Measurements from ENCODE around the gene ACTN3.

The ACTN3 gene

GRCh38 chr11:66510271-66510989 lies 36.3 kb upstream of the ACTN3 start, which contains the start of gene BBS1:
TSS of gene BBS1 (plus strand) at chr11:66510635. CDS start at chr11:66510660, 25 bp downstream.
- H3K9me3 ChIP-seq (ENCODE audit: control insufficient read depth, low read length) = no peaks in the 10 kb centered on the region
- H3K79me2 ChIP-seq = peaks cover 9% of the 10 kb centered on the region
- H3K4me2 ChIP-seq (ENCODE audit: low read length) = peak within 1 kb of the TSS; percentile 70
- peak within 1 kb of the TSS; percentile 92 for H2AFZ ChIP-seq
- no peak within 1 kb of the TSS for H3K9ac ChIP-seq
- TF ChIP-seq, protein P1, sequence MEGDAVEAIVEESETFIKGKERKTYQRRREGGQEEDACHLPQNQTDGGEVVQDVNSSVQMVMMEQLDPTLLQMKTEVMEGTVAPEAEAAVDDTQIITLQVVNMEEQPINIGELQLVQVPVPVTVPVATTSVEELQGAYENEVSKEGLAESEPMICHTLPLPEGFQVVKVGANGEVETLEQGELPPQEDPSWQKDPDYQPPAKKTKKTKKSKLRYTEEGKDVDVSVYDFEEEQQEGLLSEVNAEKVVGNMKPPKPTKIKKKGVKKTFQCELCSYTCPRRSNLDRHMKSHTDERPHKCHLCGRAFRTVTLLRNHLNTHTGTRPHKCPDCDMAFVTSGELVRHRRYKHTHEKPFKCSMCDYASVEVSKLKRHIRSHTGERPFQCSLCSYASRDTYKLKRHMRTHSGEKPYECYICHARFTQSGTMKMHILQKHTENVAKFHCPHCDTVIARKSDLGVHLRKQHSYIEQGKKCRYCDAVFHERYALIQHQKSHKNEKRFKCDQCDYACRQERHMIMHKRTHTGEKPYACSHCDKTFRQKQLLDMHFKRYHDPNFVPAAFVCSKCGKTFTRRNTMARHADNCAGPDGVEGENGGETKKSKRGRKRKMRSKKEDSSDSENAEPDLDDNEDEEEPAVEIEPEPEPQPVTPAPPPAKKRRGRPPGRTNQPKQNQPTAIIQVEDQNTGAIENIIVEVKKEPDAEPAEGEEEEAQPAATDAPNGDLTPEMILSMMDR (IDR thresholded peaks at IDR 0.05) = no peak
- no peaks in the 10 kb centered on the region for H3K27me3 ChIP-seq (ENCODE audit: control insufficient read depth, insufficient read depth, low read length)
- H3K27ac ChIP-seq = peak within 1 kb of the TSS; percentile 47
- no peaks in the 10 kb centered on the region for H3K4me1 ChIP-seq
- no peaks in the 10 kb centered on the region for H3K36me3 ChIP-seq (ENCODE audit: control insufficient read depth, insufficient read depth, low read length)
- H3K4me3 ChIP-seq (ENCODE audit: low read depth, low read length) = peak within 1 kb of the TSS; percentile 87

DNA sequence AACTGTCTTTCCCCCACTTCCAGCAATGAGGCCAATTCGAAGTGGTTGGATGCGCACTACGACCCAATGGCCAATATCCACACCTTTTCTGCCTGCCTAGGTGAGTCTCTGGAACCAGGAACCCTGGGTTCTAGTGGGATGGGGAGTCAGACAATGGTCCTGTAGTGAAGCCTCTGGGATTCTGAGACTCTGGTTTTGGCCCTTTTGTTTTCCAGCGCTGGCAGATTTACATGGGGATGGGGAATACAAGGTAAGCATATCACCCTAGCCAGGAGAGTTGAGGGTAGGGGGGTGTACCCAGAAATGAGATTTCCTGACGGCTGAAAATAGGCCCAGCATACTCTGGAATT lies 35.7 kb upstream of the ACTN3 start:
- H3K9ac ChIP-seq = no peak overlapping the region
- H3K36me3 ChIP-seq (ENCODE audit: control insufficient read depth, insufficient read depth, low read length) = no peaks in the 10 kb centered on the region
- no peaks in the 10 kb centered on the region for H3K27me3 ChIP-seq (ENCODE audit: control insufficient read depth, insufficient read depth, low read length)
- H3K4me1 ChIP-seq = no peaks in the 10 kb centered on the region
- H3K79me2 ChIP-seq = peaks cover 9% of the 10 kb centered on the region
- TF ChIP-seq, protein P1 (IDR thresholded peaks at IDR 0.05) = no peak
- peak overlapping the region; percentile 87 for H3K4me3 ChIP-seq (ENCODE audit: low read depth, low read length)
- no peaks in the 10 kb centered on the region for H3K9me3 ChIP-seq (ENCODE audit: control insufficient read depth, low read length)
- peak overlapping the region; percentile 70 for H3K4me2 ChIP-seq (ENCODE audit: low read length)
- peak overlapping the region; percentile 40 for H3K27ac ChIP-seq
- peak overlapping the region; percentile 92 for H2AFZ ChIP-seq

DNA sequence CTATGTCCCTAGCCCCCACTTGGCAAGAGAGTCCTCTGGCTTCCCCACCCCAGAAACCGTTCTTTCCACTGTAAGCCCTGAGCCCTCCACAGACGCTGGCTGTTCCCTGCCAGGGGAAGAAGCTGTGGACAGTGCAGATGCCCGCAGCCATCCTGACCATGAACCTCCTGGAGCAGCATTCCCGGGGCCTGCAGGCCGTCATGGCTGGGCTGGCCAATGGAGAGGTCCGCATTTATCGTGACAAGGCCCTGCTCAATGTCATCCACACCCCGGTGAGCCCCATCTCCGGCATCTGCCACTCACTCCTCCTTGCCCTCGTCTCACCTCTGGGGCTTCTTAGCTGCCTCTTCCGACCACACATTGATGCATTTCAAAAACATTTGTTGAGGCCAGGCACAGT lies 23.1 kb upstream of the ACTN3 start:
- Histone ChIP-seq H3K4me3 (ENCODE audit: low read depth, low read length) (no peak overlapping the region), H3K4me1 (no peaks in the 10 kb centered on the region), H3K79me2 (no peaks in the 10 kb centered on the region), H2AFZ (no peak overlapping the region), H3K9ac (no peak overlapping the region), H3K27me3 (ENCODE audit: control insufficient read depth, insufficient read depth, low read length) (no peaks in the 10 kb centered on the region), H3K9me3 (ENCODE audit: control insufficient read depth, low read length) (no peaks in the 10 kb centered on the region), H3K4me2 (ENCODE audit: low read length) (no peak overlapping the region), H3K27ac (no peak overlapping the region), H3K36me3 (ENCODE audit: control insufficient read depth, insufficient read depth, low read length) (no peaks in the 10 kb centered on the region)
- TF ChIP-seq, protein P1 (IDR thresholded peaks at IDR 0.05) = no peak

DNA sequence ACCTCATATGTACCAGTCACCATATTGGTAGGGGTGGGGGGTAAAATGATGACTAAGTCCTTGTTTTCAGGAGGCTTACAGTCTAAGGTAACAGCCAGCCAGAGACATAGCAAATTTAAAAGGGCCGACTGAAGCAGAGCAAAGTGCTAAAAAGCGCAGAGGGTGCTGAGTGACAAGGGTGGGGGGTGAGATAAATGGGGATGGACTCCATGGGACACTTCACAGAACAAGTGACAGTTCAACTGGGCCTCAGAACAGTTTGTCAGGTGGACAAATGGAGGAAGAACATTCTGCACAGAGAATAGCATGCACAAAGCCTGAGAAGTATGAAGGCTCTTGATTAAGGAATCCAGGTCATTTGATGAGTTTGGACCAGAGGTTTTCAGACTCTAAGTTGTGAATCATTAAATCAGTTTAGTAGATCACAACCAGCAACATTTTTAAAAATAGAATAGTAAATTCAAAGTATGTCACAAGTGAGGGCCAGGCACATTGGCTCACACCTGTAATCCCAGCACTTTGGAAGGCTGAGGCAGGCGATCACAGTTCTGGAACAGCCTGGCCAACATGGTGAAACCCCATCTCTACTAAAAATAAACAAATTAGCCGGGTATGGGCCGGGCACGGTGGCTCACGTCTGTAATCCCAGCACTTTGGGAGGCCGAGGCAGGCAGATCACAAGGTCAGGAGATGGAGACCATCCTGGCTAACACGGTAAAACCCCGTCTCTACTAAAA lies 22.2 kb upstream of the ACTN3 start:
- Histone ChIP-seq H3K9me3 (ENCODE audit: control insufficient read depth, low read length) (no peaks in the 10 kb centered on the region), H3K4me3 (ENCODE audit: low read depth, low read length) (no peak overlapping the region), H3K4me2 (ENCODE audit: low read length) (no peak overlapping the region), H3K27me3 (ENCODE audit: control insufficient read depth, insufficient read depth, low read length) (no peaks in the 10 kb centered on the region), H3K36me3 (ENCODE audit: control insufficient read depth, insufficient read depth, low read length) (no peaks in the 10 kb centered on the region), H3K4me1 (no peaks in the 10 kb centered on the region), H3K79me2 (no peaks in the 10 kb centered on the region), H3K27ac (no peak overlapping the region), H2AFZ (no peak overlapping the region), H3K9ac (no peak overlapping the region)
- TF ChIP-seq, protein P1 (IDR thresholded peaks at IDR 0.05) = no peak

All from parathyroid adenoma (tissue), 2 donors.